Tibial nerve (tissue), 4 donors: Measurements from ENCODE around the gene SSC4D.

Source experiments
- CTCF ChIP-seq, 5 experiments: fragments of 200-600 bp in 3 of 5; fragments of 450-650 bp in 2 of 5; sonication (generic) in 3 of 5; IDR thresholded peaks; one replicate each; pipeline ENCODE4 v1.5.1; 2016 to 2019; ENCODE audit warnings: antibody characterized with exemption in 5 of 5, mild to moderate bottlenecking in 3 of 5, moderate library complexity in 2 of 5
- EP300 ChIP-seq, 2 donors: sonication (generic); formaldehyde crosslinking; IDR thresholded peaks; one replicate each; pipeline ENCODE4 v1.6.1; 2017; ENCODE audit warnings: antibody characterized with exemption in 2 of 2, mild to moderate bottlenecking in 1 of 2
- POLR2A ChIP-seq, 2 donors: fragments of 450-650 bp; IDR thresholded peaks; one replicate each; pipeline ENCODE4 v1.6.1; 2017; ENCODE audit warnings: antibody characterized with exemption in 2 of 2, mild to moderate bottlenecking in 2 of 2, moderate library complexity in 2 of 2

- TF ChIP-seq CTCF (IDR thresholded peaks at IDR 0.05) (peak; percentile 54 to 94 (median 77)), POLR2A (IDR thresholded peaks at IDR 0.05) (no peak), EP300 (IDR thresholded peaks at IDR 0.05) (peak; percentile 59 to 73)
Measured at GRCh38 chr7:76359111-76359977, 50.2 kb downstream of the SSC4D start.
